GM19099 (cell line): ENCODE results near the gene AQP6.

ENCODE experiments used
- POLR2A ChIP-seq: IDR thresholded peaks from 3 replicates; pipeline ENCODE4 v1.6.1; 2011; ENCODE audit warnings: low read depth; ENCODE audit not compliant: insufficient read length; ENCODE audit errors: extremely low read depth

Gene AQP6

DNA sequence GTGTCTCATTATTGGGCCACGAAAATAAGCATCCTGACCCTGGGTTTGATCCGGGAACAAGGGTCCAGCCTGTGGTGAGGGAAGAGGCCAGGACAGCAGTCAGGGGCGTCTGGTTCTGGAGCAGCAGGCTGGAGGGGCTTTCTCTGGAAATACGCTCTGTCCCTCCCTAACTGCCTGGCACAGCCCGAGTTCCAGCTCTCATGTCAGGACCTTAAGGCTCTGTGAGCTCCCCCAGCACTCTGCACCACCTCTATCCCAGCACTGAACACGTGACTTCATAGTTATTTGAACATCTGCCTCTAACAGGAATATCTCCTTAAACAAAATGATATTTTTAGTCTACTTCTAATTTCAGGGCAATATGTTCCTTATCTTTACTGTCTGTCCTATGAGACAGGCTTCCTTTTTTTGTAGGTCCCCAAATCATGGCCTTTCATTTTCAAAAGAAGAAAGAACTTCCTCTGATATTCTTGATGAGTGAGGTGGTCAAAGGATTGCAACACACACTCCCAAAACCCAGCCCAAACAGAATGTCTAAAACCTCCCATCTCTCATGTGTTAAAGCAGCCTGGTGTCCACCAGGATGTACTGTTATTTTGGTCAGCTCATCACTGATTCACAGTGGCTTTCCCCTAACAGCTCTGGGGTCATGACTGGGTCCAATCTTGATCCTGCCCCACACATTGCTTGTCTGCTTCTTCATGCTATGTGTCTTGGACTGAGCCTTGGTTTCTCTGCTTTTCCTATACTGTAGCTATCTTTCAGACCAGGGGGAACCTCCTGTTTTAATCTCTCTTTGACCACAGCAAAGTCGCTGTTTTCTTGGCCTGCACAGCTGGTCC is 9.7 kb downstream of the AQP6 start:
- TF ChIP-seq POLR2A: no peak

DNA sequence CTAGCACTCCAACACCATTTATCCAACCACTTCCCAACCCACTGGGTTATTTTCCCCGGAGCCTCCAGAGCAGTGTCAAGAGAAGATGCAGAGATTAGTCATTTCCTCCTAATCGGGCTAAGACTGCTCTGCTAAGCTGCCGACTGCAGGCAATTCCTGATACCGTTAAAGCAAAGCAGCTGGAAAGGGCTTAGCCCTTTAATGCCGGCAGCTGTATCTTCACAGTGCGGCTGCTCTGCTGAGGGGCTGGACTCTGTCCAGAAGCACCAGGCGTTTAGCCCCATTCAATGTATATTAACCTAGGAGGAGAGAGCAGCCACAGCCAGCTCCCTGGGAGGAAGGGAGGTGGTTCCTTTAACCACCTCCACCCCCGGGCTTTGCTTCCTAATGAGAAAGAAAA is 11.1 kb downstream of the AQP6 start:
- no peak for TF ChIP-seq POLR2A

DNA sequence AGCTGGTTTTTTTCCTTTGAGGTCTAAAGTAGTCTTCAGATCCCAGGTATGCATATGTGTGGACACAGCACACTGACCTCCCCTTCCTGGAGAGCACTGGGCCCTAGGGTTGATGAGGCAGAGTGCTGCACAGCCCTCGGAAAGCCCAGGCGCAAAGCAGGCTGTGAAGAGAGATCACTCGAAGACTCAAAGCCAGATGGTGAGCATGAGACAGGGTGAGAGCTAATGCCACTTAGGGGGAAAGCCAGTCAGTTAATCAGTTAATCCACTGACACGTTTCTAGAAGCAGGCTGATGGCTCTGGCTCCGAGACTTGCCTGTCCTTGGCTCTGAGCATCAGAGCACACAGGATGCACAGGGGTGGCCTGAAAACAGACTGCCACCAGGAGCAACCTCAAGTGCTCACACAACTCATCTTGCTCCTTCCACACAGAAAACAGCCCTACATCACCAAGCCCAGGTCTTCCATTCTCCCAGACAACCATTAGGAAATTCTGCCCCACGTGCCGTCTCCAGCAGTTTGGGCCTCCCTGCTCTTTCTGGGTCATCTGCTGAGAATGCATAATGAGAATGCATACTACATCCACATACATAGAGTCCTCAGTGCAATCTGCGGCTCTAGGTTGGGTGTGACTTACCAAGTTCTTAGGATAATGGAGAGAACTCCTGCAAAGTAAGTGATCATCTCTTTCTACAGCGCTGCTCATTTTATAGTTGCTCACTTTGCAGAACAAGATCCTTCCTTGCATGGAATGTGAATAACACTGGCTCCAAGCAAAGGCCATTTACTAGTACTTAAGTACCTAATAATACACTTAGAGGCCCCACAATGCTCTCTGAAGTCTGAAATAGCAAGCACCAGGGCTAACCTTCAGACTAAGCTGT is 12.0 kb downstream of the AQP6 start:
- no peak for TF ChIP-seq POLR2A

GRCh38 chr12:49985981-49986380 is 13.2 kb downstream of the AQP6 start:
- no peak for TF ChIP-seq POLR2A

DNA sequence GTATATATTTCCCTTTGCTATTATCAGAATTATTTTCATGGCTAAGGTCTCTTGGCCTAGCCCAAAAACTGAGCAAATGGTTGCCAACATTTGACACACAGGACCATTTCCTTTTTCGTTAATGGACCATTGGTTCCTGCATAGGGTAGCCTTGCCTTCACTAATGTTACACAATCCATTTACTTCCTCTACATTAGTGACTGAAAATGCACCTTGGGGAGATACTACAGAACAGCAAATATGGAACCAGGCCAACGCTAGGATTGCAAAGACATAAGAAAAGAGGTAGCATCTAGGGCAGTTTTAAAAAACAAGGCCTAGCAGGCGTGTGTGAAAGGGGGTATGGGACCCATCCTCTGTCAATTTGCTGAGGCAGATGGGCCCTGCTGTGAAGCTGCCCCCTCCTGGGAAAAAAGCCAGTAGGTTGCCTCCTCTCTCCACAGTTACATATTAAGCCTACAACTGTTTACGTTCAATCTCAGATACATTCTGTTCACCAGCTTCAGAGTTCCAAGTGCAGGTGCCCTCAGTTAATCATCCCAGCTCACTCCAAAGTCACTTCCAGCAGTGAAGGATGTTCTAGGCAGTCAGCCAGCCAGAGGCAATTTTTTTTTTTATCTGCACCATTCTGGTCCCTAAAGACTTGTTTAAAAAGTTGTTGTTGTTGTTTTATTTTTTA is 15.0 kb downstream of the AQP6 start:
- TF ChIP-seq POLR2A: no peak

GRCh38 chr12:49990273-49990672 is 17.5 kb downstream of the AQP6 start:
- TF ChIP-seq POLR2A: no peak

DNA sequence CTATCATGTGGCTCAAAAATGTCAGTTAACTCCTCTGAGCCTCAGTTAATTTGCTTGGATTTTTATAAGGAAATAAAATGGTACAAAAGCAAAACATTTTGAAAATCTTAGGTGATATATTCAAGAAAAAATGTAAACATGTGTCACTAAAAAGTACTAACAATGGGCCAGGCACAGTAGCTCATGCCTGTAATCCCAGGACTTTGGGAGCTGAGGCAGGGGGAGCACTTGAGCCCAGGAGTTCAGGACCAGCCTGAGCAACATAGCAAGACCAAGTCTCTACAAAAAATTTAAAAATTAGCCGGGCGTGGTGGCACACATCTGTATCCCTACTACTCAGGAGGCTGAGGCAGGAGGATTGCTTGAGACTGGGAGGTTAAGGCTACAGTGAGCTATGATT is 25.7 kb downstream of the AQP6 start:
- no peak for TF ChIP-seq POLR2A

DNA sequence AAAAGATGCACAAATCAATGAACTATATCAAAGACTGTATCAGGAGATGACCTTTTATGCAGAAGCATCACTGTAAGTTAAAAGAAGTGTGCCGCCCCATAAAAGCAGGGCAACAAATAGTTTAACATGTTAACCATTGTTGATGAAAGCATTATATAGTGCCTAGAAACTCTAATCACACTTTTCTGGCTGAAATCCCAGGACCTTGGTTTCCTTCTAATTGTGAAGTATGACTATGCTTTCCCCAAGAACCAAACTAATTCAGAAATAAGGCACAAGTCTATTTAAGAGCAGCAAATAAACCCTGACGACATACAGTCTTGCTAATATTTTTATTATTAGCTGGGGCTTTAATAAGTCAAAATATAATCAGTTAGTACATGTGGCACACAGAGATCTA is 30.8 kb downstream of the AQP6 start:
- no peak for TF ChIP-seq POLR2A

DNA sequence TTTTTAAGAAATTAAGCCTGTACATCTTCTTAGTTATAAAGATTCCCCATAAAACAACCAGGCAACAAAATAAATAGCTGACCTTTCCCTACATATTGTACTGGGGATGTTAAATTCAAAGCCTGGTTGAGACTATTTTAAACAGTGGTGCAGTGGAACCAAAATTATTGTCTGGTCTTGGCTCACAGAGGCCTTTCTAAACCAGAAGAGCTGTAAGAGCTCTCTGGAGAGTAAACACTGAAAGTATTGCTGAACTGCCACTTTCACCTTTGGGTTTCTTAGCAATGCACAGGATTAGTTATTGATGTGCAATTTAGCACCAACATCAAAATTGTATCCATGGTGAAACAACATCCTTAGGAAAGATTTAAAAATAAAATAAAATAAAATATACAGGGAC is 31.9 kb downstream of the AQP6 start:
- no peak for TF ChIP-seq POLR2A

GRCh38 chr12:50005175-50005574 is 32.4 kb downstream of the AQP6 start:
- TF ChIP-seq POLR2A: no peak

GRCh38 chr12:50006280-50006679 is 33.5 kb downstream of the AQP6 start:
- TF ChIP-seq POLR2A: no peak

DNA sequence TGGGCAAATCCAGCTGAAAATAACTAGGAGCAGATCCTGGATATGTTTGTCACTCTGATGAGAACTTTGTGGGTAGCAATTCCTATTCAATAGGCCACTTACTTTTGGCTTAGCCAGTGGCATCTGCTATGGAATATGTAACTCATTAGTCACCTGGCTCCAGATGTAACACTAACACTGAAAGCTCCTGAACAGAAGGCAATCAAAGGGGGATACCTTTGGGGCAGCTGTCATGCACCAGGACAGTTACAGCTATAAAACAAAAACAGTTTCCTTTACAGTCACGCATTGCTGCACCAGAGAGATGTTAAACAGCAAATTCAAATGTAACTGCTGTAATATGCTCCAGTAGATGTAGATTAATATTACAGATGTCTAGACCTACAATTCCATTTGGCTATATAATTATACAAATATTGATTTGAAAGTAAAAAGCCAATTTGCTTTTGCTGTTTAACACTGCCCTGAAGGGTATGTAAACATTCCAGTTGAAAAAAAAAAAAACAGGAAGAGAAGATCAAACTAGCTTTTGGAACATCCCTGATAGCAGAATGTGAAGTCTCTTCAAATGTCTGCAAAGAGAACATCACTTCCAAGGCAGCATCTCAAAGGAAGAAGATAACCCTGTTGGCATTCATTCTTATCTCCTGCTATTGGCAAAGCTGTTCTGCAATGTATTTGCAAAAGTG is 34.2 kb downstream of the AQP6 start:
- no peak for TF ChIP-seq POLR2A

GRCh38 chr12:50013361-50014147 is 40.8 kb downstream of the AQP6 start:
- TF ChIP-seq POLR2A: no peak

GRCh38 chr12:50014342-50014741 is 41.6 kb downstream of the AQP6 start:
- no peak for TF ChIP-seq POLR2A
